Lower lobe of right lung (tissue), 2 donors: ENCODE measurements around the gene APOB. TPM values are rescaled to one million over a fixed set of nuclear protein-coding genes. Genes with fewer than 3 reads are reported as not detected.

Experiments used
- ATAC-seq, 2 donors: fragments of 200-7000 bp; cut with Tn5 transposase; one replicate each; pipeline ENCODE4 v1.9.1; 2020 to 2022; ENCODE audit warnings: mild to moderate bottlenecking in 2 of 2, moderate library complexity in 2 of 2
- DNase-seq: peaks from one replicate; pipeline ENCODE4 v3.0.0-alpha.2; 2020
- H3K27ac ChIP-seq: fragments of 200-600 bp; one replicate; pipeline ENCODE4 v1.8.0; 2022
- H3K27me3 ChIP-seq: fragments of 200-600 bp; one replicate; pipeline ENCODE4 v1.8.0; 2022; ENCODE audit warnings: low read depth
- H3K36me3 ChIP-seq: fragments of 200-600 bp; one replicate; pipeline ENCODE4 v1.8.0; 2022; ENCODE audit warnings: mild to moderate bottlenecking
- H3K4me1 ChIP-seq: fragments of 200-600 bp; one replicate; pipeline ENCODE4 v1.8.0; 2022
- H3K4me3 ChIP-seq: fragments of 200-600 bp; one replicate; pipeline ENCODE4 v1.8.0; 2022; ENCODE audit warnings: mild to moderate bottlenecking
- H3K9me3 ChIP-seq: fragments of 200-600 bp; one replicate; pipeline ENCODE4 v1.8.0; 2022
- intact Hi-C: fragments of 100-400 bp; cut with DNase I; formaldehyde crosslinking; loops from one replicate; pipeline ENCODE4 v1.11.0; 2022
- total RNA-seq: library from RNA; stranded (reverse); fragmentation: NEBNext Ultra II Directional; extraction: Animal tissue kit (Norgen Biotek cat#: 25700); gene quantifications from one replicate; pipeline ENCODE4 v1.2.1, GENCODE V29; 2021
- TF ChIP-seq, protein P1 (sequence below): fragments of 200-600 bp; IDR thresholded peaks from one replicate; pipeline ENCODE4 v1.8.0; 2022; ENCODE audit warnings: antibody characterized with exemption, mild to moderate bottlenecking
- donor health status: DM: no; HTN: yes; CAD: no; lungs with severe emphysema.

Gene APOB
- total RNA-seq, 1 donor from 2014 or later: 0.53 TPM

DNA sequence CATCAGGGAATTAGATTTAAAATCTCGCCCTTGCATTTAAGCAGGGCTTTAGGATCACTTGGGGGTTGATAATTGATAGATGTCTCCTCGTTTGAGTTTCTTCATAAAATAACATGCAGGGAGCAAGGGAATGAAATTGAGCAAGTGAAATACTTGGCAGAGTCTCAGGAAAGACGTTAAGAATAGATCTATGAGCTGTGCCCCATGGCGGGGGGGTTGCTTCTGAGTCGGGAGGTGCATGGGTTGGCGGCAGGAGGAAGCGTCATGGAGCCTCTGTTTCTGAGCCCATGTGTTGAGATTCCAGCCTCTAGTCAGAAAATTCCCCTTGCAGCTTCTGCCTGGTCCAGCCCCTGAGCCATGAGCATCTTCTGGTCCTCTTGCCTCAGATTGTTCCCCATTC is 82.0 kb downstream of the APOB start:
- H3K9me3 ChIP-seq: no peaks in the 10 kb centered on the region
- no peak overlapping the region for H3K27ac ChIP-seq
- H3K4me3 ChIP-seq: no peak overlapping the region
- no peak for ATAC-seq
- peaks cover 8% of the 10 kb centered on the region for H3K27me3 ChIP-seq
- DNase-seq: no peak
- no peaks in the 10 kb centered on the region for H3K4me1 ChIP-seq
- intact Hi-C loops: loop anchor here (10.0 kb wide), 1 partner anchor 287 kb away; no protein-coding TSS in a partner anchor
- TF ChIP-seq, protein P1, sequence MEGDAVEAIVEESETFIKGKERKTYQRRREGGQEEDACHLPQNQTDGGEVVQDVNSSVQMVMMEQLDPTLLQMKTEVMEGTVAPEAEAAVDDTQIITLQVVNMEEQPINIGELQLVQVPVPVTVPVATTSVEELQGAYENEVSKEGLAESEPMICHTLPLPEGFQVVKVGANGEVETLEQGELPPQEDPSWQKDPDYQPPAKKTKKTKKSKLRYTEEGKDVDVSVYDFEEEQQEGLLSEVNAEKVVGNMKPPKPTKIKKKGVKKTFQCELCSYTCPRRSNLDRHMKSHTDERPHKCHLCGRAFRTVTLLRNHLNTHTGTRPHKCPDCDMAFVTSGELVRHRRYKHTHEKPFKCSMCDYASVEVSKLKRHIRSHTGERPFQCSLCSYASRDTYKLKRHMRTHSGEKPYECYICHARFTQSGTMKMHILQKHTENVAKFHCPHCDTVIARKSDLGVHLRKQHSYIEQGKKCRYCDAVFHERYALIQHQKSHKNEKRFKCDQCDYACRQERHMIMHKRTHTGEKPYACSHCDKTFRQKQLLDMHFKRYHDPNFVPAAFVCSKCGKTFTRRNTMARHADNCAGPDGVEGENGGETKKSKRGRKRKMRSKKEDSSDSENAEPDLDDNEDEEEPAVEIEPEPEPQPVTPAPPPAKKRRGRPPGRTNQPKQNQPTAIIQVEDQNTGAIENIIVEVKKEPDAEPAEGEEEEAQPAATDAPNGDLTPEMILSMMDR: no peak
- H3K36me3 ChIP-seq: no peaks in the 10 kb centered on the region

DNA sequence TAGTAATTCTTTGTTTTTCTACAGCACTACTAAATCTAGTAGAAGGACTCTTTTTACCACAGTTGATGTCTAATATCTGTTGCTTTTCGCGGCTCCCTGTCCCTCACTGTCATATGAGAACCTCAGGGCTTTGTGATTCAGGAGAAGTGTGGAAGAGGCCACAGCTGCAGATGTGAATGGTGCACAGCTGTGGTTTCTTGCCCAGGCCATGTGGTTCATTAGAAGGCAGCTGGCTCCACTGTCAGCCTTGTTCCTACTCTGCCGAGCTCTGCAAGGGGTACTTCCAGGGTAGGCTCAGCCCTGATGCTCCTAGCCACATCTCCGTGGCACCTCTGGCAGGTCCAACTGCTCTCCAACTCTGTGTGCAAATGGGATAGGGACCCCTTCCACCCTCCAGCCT is 83.9 kb downstream of the APOB start:
- DNase-seq: no peak
- Histone ChIP-seq H3K9me3 (no peaks in the 10 kb centered on the region), H3K27ac (no peak overlapping the region), H3K4me1 (no peaks in the 10 kb centered on the region), H3K4me3 (no peak overlapping the region), H3K36me3 (no peaks in the 10 kb centered on the region), H3K27me3 (peaks cover 8% of the 10 kb centered on the region)
- intact Hi-C loops: loop anchor here (10.0 kb wide), 1 partner anchor 285 kb away; no protein-coding TSS in a partner anchor
- no peak for ATAC-seq
- TF ChIP-seq, protein P1: no peak

DNA sequence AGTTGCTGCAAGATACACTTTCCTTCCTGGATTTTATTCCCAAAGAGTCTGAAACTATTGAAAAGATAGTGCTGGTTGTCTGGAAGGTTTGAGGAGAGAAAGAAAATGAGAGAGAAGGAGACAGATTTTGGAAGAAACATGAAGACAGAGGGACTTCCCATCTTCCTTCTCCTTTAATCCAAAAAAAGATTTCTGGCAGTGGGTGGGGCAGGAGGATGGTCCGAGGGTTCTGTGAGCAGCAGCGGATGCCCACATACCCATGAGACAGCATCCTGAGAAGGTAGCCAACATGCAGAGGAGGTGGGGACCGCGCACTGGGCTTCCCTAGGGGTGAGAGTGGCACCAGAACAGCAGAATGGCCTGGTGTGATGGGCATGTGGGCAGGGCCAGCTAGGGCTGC is 84.6 kb downstream of the APOB start:
- TF ChIP-seq, protein P1: no peak
- DNase-seq (no peak), ATAC-seq (no peak)
- H3K27me3 ChIP-seq: peaks cover 8% of the 10 kb centered on the region
- intact Hi-C loops: no loop called here
- no peak overlapping the region for H3K27ac ChIP-seq
- no peaks in the 10 kb centered on the region for H3K9me3 ChIP-seq
- H3K36me3 ChIP-seq: no peaks in the 10 kb centered on the region
- H3K4me1 ChIP-seq: no peaks in the 10 kb centered on the region
- no peak overlapping the region for H3K4me3 ChIP-seq

DNA sequence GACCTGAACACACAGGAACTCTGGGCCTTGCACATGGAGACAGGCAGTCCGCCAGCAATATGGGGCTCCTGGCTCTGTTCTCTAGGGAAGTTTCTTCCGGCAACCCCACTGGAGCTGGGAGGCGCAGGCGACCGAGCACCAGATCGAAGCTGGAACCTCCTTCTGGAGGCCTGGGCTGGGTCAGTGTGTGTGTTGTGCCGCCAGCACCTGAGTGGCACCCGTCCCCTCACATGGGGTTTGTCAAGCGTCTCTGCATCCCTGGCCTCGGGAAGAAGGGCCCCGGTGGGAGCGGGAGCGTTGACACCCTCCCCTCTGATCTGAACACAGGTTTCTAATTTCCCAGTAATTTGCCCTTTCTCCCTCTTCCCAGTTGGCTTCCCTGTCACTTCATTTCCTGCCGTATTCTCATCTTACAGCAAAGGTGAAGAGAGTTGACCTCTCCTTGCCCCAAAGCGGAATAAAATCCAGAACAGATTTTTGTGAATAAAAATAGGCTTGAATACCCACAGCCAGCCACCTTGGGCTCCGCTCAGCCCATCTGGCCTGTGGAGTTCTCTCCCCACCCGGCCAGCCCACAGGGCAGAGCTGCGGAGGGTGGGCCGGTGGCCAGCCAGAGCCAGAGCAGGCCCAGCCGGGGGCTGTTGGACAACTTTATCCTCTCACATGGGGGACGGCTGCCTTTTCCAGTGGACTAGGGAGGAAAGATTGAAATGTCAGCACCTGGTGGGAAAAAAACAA is 85.9 kb downstream of the APOB start:
- no peaks in the 10 kb centered on the region for H3K4me1 ChIP-seq

DNA sequence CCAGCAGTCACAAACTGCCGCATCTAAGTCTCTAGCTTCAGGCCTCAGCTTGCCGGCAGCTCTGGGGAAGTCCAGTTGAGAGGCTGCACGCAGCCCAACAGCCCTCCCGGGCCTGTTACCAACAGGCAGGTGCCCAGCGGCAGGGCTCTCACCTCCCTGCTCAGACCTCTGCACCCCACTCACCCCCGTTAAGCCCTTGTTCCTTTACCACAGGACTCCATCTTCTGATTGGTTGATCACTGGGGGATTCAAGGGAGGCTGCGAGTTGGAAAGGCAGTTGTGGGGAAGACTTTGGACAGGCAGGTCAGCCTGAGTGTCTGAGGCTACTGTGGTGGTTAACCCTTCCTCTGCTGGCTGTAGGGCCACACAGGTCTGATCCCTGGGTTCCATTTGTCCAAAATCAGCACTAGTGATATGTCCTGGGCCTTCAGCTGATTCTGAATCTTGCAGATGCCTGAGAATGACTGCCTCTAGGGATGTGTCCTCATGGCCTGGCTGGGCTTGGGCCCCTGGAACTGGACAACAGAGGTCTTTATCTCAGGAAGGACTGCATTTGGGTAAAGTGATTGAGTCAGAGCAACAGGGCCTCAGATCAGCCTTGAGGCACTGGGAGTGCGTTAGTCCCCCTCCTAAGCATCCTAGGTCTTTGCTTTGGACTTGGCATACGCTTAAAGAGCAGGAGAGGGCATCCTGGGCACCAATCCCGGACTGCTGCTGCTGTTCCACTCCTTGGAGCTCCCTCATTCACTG is 88.4 kb downstream of the APOB start:
- ATAC-seq: no peak
- H3K27me3 ChIP-seq: peaks cover 5% of the 10 kb centered on the region
- H3K4me1 ChIP-seq: no peaks in the 10 kb centered on the region
- H3K4me3 ChIP-seq: no peak overlapping the region
- intact Hi-C loops: no loop called here
- H3K36me3 ChIP-seq: no peaks in the 10 kb centered on the region
- H3K27ac ChIP-seq: no peak overlapping the region
- TF ChIP-seq, protein P1: no peak
- no peak for DNase-seq
- no peaks in the 10 kb centered on the region for H3K9me3 ChIP-seq

More for the DNA sequence above, 85.9 kb downstream of the APOB start:
- intact Hi-C loops: no loop called here
- TF ChIP-seq, protein P1: no peak
- no peaks in the 10 kb centered on the region for H3K9me3 ChIP-seq
- H3K27ac ChIP-seq: no peak overlapping the region
- peaks cover 8% of the 10 kb centered on the region for H3K27me3 ChIP-seq
- no peak for ATAC-seq
- no peak overlapping the region for H3K4me3 ChIP-seq
- no peaks in the 10 kb centered on the region for H3K36me3 ChIP-seq
- DNase-seq: no peak
